HG03103 (cell line): ENCODE results near the gene TMEM61.
"Not testable (repeated sequence)": the region's sequence is repeated elsewhere in the genome, so short reads cannot be mapped to it uniquely, and the experiment has no call there.

Source experiments
- ATAC-seq: cut with Tn5 transposase; IDR thresholded peaks from one replicate; pipeline ENCODE4 v1.9.1; 2021; ENCODE audit warnings: low read depth; ENCODE audit not compliant: unreplicated experiment

Gene TMEM61

GRCh38 chr1:54980528-54981241 is at the start of gene TMEM61:
Gene TMEM61 (plus strand): TSS chr1:54980628. CDS start chr1:54981066, 438 bp downstream.
- no peak for ATAC-seq

- no peak for ATAC-seq
Observed at GRCh38 chr1:54931275-54931840, 49.1 kb upstream of the TMEM61 start.

GRCh38 chr1:54934081-54934480 is 46.3 kb upstream of the TMEM61 start:
- ATAC-seq, result not testable (repeated sequence)

- ATAC-seq, result no peak
Observed at GRCh38 chr1:54934869-54935268, 45.6 kb upstream of the TMEM61 start.

GRCh38 chr1:54936791-54937190 is 43.6 kb upstream of the TMEM61 start:
- ATAC-seq, result no peak

GRCh38 chr1:54937469-54937868 is 43.0 kb upstream of the TMEM61 start:
- ATAC-seq, result no peak

- not testable (repeated sequence) for ATAC-seq
Observed at GRCh38 chr1:54938955-54939354, 41.5 kb upstream of the TMEM61 start.

- no peak for ATAC-seq
Observed at GRCh38 chr1:54940042-54940441, 40.4 kb upstream of the TMEM61 start.

GRCh38 chr1:54942976-54943375 is 37.5 kb upstream of the TMEM61 start:
- ATAC-seq, result no peak

GRCh38 chr1:54944610-54945392 is 35.6 kb upstream of the TMEM61 start:
- ATAC-seq, result peak; percentile 63

GRCh38 chr1:54945393-54945936 is 35.0 kb upstream of the TMEM61 start:
- ATAC-seq, result no peak

GRCh38 chr1:54947540-54947939 is 32.9 kb upstream of the TMEM61 start:
- ATAC-seq, result no peak

- ATAC-seq, result no peak
Observed at GRCh38 chr1:54949053-54949452, 31.4 kb upstream of the TMEM61 start.

- ATAC-seq, result no peak
Observed at GRCh38 chr1:54950006-54950368, 30.4 kb upstream of the TMEM61 start.

GRCh38 chr1:54950369-54951163 is 29.9 kb upstream of the TMEM61 start:
- ATAC-seq, result no peak

- ATAC-seq, result no peak
Observed at GRCh38 chr1:54951810-54952226, 28.6 kb upstream of the TMEM61 start.

GRCh38 chr1:54952950-54953718 is 27.3 kb upstream of the TMEM61 start:
- ATAC-seq, result no peak

- ATAC-seq, result no peak
Observed at GRCh38 chr1:54953846-54954245, 26.6 kb upstream of the TMEM61 start.

GRCh38 chr1:54955359-54955758 is 25.1 kb upstream of the TMEM61 start:
- ATAC-seq, result no peak

GRCh38 chr1:54956726-54957125 is 23.7 kb upstream of the TMEM61 start:
- ATAC-seq, result no peak
